Germinal center (tissue), 1 donor: ENCODE measurements around the gene WHRN.

Experiments used
- DNase-seq: peaks from one replicate; pipeline ENCODE4 v3.0.0; 2012; ENCODE audit warnings: mixed read lengths, low spot score

WHRN gene

GRCh38 chr9:114505187-114506081 lies at the start of gene WHRN:
Gene WHRN, minus strand, starts transcription at chr9:114505473. Its CDS starts 672 bp downstream, at chr9:114504801.
- DNase-seq, result peak; percentile 96

- no peak for DNase-seq
Observed at GRCh38 chr9:114553202-114553601, 47.9 kb upstream of the WHRN start.

- DNase-seq, result no peak
Observed at GRCh38 chr9:114552706-114553105, 47.4 kb upstream of the WHRN start.

GRCh38 chr9:114551750-114552685 lies 46.7 kb upstream of the WHRN start:
- DNase-seq, result no peak

GRCh38 chr9:114549697-114550330 lies 44.5 kb upstream of the WHRN start:
- no peak for DNase-seq

DNA sequence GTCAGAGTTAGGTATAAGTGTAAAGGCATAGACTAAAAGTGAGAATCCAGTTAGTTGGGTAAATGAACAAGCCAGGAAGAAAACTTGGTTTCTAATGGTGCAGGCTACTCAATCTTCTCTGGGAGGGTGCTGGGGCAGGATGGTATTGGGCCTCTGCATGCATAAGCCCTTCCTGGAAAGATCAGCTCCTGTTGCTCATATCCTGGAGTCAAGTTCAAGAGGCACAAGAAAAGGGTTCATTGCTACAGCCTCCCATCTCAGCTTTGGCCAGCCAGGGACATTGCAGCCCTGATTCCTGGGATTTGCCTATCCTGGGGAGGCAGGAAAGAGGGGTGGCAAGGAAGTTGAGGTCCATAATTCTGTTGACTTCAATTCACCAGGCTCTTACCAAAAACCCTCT lies 41.6 kb upstream of the WHRN start:
- DNase-seq, result no peak

- DNase-seq, result no peak
Observed at GRCh38 chr9:114545055-114545454, 39.8 kb upstream of the WHRN start.

- no peak for DNase-seq
Observed at GRCh38 chr9:114539701-114540380, 34.6 kb upstream of the WHRN start.

- peak; percentile 53 for DNase-seq
Observed at GRCh38 chr9:114538241-114538640, 33.0 kb upstream of the WHRN start.

DNA sequence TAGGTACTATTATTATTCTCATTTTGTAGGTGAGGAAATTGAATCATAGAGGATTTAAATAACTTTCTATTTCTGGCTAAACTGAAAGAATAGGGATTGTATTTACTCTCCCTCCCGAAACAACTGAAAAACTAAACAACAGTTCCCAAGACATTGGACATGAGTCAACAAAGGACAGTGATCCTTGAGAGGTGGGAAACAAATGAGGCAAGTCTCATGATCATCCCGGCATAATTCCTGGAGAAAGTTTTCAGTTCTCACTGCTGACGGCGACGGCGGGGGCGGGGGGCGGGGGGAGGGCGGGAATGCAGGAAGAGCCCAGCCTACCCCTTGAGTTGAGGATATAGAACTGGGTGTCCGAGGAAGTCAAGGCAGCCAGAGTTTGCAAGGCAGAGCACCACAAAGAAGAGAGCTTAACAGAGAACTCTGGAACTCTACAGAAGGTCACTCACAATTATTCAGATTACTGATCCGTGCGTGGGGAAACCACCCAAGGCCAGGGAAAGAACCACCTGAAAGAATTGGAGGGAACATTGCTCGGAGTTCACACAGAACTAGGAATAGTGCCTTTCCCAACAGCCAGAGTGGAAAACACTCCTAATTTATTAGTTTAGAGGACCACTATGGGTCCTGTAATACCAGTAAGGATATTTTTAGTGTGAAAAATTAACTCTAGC lies 27.4 kb upstream of the WHRN start:
- DNase-seq, result no peak

- no peak for DNase-seq
Observed at GRCh38 chr9:114529285-114529684, 24.0 kb upstream of the WHRN start.

DNA sequence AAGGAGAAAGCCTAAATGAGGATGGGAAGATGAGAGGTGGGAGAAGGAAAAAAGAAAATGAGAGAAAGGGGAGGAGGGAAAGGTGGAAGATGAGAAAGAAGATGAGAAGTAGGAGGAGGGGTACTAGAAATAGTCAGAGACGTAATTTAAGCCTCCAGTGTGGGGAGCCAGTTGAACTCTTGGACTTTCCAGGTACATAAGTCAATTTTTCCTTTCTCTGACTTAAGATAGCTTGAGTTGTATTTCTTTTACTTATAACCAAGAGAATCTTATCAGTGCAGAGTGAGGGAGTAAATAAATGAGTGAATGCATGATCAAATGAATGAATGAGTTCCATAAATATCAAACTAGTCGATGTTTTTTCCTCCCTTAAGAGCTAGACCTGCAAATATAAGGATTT lies 21.5 kb upstream of the WHRN start:
- no peak for DNase-seq

DNA sequence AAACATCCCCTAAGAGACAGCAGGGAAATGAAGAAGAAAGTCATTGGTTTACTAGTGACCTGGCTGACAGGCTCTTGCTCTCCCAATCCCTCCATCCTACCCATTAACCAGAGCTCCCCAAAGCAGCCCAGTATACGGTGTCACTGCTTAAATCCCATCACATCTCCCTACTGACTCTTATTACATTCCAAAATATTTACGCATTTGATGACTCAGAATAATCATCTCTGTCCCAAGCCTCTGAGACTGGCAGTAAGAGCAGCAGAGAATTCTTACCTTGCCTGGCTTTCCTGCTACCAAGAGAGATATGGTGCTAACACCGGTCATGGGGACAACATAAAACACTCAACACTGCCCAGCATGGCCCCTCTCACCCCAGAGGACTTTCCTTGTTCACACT lies 20.2 kb upstream of the WHRN start:
- no peak for DNase-seq

GRCh38 chr9:114524247-114524681 lies 19.0 kb upstream of the WHRN start:
- DNase-seq, result no peak

DNA sequence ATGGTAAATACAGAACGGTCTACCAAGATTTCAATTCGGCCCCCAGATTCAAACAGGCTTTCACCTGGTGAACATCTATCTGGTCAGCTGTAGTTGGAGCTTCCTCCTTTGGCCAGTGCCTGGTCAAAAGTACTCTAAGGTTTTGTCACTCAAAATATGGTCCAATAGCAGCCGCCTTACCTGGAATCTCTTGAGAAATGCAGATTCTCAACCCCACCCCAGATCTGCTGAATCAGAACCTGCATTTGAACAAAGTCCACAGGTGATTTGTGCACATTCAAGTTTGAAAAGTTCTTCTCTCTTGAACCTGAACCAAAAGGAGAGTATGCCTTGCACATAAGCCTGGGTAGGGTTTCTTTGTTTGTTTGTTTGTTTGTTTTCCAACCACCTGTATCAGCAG lies 17.6 kb upstream of the WHRN start:
- DNase-seq, result no peak

DNA sequence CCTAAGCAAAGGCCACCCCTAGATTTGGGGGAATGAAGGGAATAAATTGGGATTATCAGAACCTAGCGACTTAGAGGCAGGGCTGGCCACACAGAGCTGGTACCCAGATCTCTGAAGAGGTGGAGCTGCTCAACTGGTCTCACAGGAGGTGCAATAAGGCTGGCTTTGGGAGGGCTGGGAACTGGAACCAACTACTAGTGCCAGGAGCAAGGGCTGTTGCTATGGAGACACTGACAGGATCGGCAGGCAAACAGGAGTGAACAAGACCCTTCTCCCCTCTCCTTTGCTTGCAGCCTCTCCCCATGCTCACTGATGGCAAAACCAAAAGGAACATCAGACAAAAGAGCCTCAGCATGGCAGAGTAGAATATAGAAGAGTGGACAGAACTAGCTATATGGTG lies 17.0 kb upstream of the WHRN start:
- DNase-seq, result no peak

DNA sequence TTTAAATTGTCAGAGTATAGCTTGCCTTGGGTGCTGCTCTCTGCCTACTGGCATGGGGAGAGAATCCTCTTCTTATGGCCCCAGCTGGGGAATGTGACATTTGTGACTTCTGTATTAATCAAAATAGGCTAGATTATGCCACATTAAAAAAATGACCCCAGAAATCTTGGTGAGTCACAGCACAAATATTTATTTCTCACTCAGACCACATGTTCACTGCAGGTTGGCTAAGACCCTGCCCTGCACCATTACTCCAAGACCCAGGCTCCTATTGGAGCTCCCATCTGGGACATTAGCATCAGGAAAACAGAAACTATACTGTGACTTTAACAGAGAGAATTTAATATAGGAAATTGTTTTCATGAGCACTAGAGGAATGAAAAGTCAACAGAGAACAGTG lies 16.6 kb upstream of the WHRN start:
- DNase-seq, result no peak

GRCh38 chr9:114518599-114519022 lies 13.3 kb upstream of the WHRN start:
- DNase-seq, result no peak

- no peak for DNase-seq
Observed at GRCh38 chr9:114518120-114518519, 12.8 kb upstream of the WHRN start.

DNA sequence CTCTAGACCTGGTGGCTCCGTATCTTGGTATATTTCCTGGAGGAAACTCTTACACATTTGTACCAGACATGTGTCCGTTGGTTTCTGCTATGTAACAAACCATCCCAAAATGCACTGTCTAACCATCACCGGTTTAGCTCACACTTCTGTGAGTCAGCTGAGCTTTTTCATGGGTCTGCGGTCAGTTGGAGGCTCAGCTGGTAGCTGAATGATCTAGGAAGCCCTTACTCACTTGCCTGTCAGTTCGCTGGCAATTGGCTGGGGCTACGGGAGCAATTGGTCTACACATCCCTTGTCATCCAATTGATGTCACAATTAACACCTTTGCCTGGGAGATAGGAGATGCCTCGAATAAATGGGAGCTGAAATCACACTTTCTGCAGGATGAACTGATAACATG lies 11.6 kb upstream of the WHRN start:
- no peak for DNase-seq

DNA sequence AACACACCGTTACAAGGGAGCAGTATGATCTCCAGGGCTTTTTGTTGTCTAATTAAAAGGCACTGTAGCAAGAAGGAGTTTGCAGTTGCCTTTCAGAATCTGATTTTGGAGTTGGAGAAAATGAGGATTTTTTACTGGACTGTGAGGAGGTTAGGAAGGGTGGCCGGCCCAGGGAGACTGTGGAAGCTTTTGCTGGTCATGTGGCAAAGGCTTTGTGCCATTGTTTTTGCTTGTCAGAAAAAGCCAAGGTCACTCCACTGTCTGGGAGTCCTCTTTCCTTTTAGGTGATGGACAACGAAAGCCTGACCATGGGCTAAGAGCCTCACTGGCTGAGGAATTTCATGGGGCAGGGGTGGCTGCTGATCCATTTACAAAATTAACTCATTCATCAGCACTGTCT lies 10.3 kb upstream of the WHRN start:
- DNase-seq, result no peak
